Keratinocyte (primary cell): ENCODE results near the gene ADAMTS13. TPM values are rescaled to one million over a fixed set of nuclear protein-coding genes. Genes with fewer than 3 reads are reported as not detected.

ENCODE experiments used
- DNase-seq: peaks from one replicate; pipeline ENCODE4 v3.0.0-alpha.2; 2011; ENCODE audit warnings: low read depth, missing footprints, low spot score
- FAIRE-seq: peaks from 2 replicates; lab custom pipeline; 2011; peaks lifted over from hg19 to GRCh38; lab: Jason Lieb, UNC
- H2AFZ ChIP-seq: 2 replicates; pipeline ENCODE4 v1.6.0; 2012; ENCODE audit warnings: low read length, control low read depth, inconsistent platforms; ENCODE audit not compliant: control insufficient read depth
- H3K27ac ChIP-seq: 2 replicates; pipeline ENCODE4 v1.5.1; 2011; ENCODE audit warnings: low read length; ENCODE audit not compliant: control insufficient read depth, insufficient read depth
- H3K27me3 ChIP-seq: 3 replicates; pipeline ENCODE4 v1.6.0; 2011; ENCODE audit warnings: low read length; ENCODE audit not compliant: control insufficient read depth, insufficient read depth; ENCODE audit errors: extremely low read depth
- H3K36me3 ChIP-seq, 2 experiments: 2 replicates in 1 of 2; 3 replicates in 1 of 2; pipeline ENCODE4 v1.5.1; 2011; ENCODE audit warnings: low read length in 2 of 2, mild to moderate bottlenecking in 1 of 2; ENCODE audit not compliant: control insufficient read depth in 2 of 2, insufficient read depth in 2 of 2; ENCODE audit errors: extremely low read depth in 1 of 2
- H3K4me1 ChIP-seq: 3 replicates; pipeline ENCODE4 v1.5.1; 2011; ENCODE audit warnings: low read length; ENCODE audit not compliant: control insufficient read depth, insufficient read depth; ENCODE audit errors: extremely low read depth
- H3K4me2 ChIP-seq: 3 replicates; pipeline ENCODE4 v1.6.0; 2011; ENCODE audit warnings: low read depth, low read length; ENCODE audit not compliant: control insufficient read depth, insufficient read depth; ENCODE audit errors: extremely low read depth
- H3K4me3 ChIP-seq, 3 experiments: fragments of 200-600 bp in 1 of 3; sonication (generic) in 1 of 3; 2 replicates in 2 of 3; 3 replicates in 1 of 3; pipeline ENCODE4 v1.5.1; 2011 to 2016; ENCODE audit warnings: low read length in 3 of 3, mild to moderate bottlenecking in 3 of 3, control low read depth in 2 of 3, inconsistent platforms in 1 of 3, low read depth in 1 of 3, mixed read lengths in 1 of 3, mixed run types in 1 of 3, moderate library complexity in 1 of 3; ENCODE audit not compliant: control insufficient read depth in 2 of 3, insufficient read depth in 2 of 3; ENCODE audit errors: extremely low read depth in 1 of 3
- H3K79me2 ChIP-seq: 2 replicates; pipeline ENCODE4 v1.6.0; 2012; ENCODE audit warnings: low read length; ENCODE audit not compliant: control insufficient read depth, insufficient read depth
- H3K9ac ChIP-seq: 3 replicates; pipeline ENCODE4 v1.6.0; 2011; ENCODE audit warnings: low read length; ENCODE audit not compliant: control insufficient read depth, insufficient read depth; ENCODE audit errors: extremely low read depth
- H3K9me1 ChIP-seq: 3 replicates; pipeline ENCODE4 v1.6.0; 2011; ENCODE audit warnings: low read length; ENCODE audit not compliant: control insufficient read depth, insufficient read depth; ENCODE audit errors: extremely low read depth
- H3K9me3 ChIP-seq: 2 replicates; pipeline ENCODE4 v1.5.1; 2012; ENCODE audit warnings: low read depth, low read length; ENCODE audit not compliant: control insufficient read depth
- H4K20me1 ChIP-seq: 3 replicates; pipeline ENCODE4 v1.6.0; 2011; ENCODE audit warnings: low read length; ENCODE audit not compliant: control insufficient read depth, insufficient read depth; ENCODE audit errors: extremely low read depth
- EZH2 ChIP-seq: IDR thresholded peaks from one replicate; pipeline ENCODE4 v1.6.1; 2012; ENCODE audit warnings: inconsistent platforms, mild to moderate bottlenecking, low read length, moderate library complexity
- dilution Hi-C: fragments of 300-500 bp; cut with MboI; formaldehyde crosslinking; loops from one replicate; pipeline ENCODE4 v1.7.0; 2020; ENCODE audit warnings: low sequenced_read_pairs; ENCODE audit not compliant: extremely low pct_ligation_motif_present
- polyA plus RNA-seq, 5 experiments: library from polyadenylated mRNA; depleted of rRNA in 3 of 5; stranded (reverse) in 3 of 5; stranded (forward) in 1 of 5; unstranded in 1 of 5; fragments of >200 nt; gene quantifications; 1 replicate in 1 of 5; 2 replicates in 3 of 5; 3 replicates in 1 of 5; pipeline versions ENCODE4 v1.2.1 to v1.2.3, GENCODE V29; 2011 to 2012; ENCODE audit warnings: missing spikeins in 2 of 5, low read depth in 1 of 5, low replicate concordance in 1 of 5
- TF ChIP-seq, protein P1 (sequence below), 3 experiments: IDR thresholded peaks in 1 of 3; conservative IDR thresholded peaks in 1 of 3; optimal IDR thresholded peaks in 1 of 3; 2 replicates in 2 of 3; 3 replicates in 1 of 3; pipeline versions ENCODE3 to v1.5.1; 2011; ENCODE audit warnings: low read length in 3 of 3, mild to moderate bottlenecking in 3 of 3, moderate library complexity in 2 of 3, control low read depth in 1 of 3, inconsistent platforms in 1 of 3; ENCODE audit not compliant: insufficient read depth in 2 of 3; ENCODE audit errors: extremely low read depth in 1 of 3

ADAMTS13 gene
- polyA plus RNA-seq, 1 donor (not counting 4 experiments of a cell fraction or from before 2014, with no cell fraction given): 1.1 TPM

GRCh38 chr9:133443248-133443647 is 21.1 kb downstream of the ADAMTS13 start:
- Histone ChIP-seq H4K20me1 (no peaks in the 10 kb centered on the region), H3K36me3 (no peaks in the 10 kb centered on the region), H3K9me1 (no peaks in the 10 kb centered on the region), H3K9me3 (no peaks in the 10 kb centered on the region), H3K79me2 (no peaks in the 10 kb centered on the region), H3K4me1 (peaks cover 4% of the 10 kb centered on the region), H3K27ac (no peak overlapping the region), H3K27me3 (peaks cover 8% of the 10 kb centered on the region), H3K4me3 (no peak overlapping the region), H3K4me2 (no peak overlapping the region), H2AFZ (no peak overlapping the region), H3K9ac (no peak overlapping the region)
- FAIRE-seq (no peak), DNase-seq (no peak)
- no peak for TF ChIP-seq EZH2
- dilution Hi-C loops: no loop called here

- H3K9me1 ChIP-seq: no peaks in the 10 kb centered on the region
- dilution Hi-C loops: no loop called here
- peaks cover 14% of the 10 kb centered on the region for H3K27me3 ChIP-seq
These were observed 21.8 kb downstream of the ADAMTS13 start for GRCh38 chr9:133443982-133444381.

More at GRCh38 chr9:133443982-133444381, 21.8 kb downstream of the ADAMTS13 start:
- Histone ChIP-seq H3K9me3 (no peaks in the 10 kb centered on the region), H2AFZ (no peak overlapping the region), H3K4me2 (no peak overlapping the region), H3K9ac (no peak overlapping the region), H4K20me1 (no peaks in the 10 kb centered on the region), H3K36me3 (no peaks in the 10 kb centered on the region), H3K79me2 (no peaks in the 10 kb centered on the region), H3K27ac (no peak overlapping the region), H3K4me3 (no peak overlapping the region), H3K4me1 (peaks cover 4% of the 10 kb centered on the region)
- DNase-seq (no peak), FAIRE-seq (no peak)
- TF ChIP-seq, protein P1, sequence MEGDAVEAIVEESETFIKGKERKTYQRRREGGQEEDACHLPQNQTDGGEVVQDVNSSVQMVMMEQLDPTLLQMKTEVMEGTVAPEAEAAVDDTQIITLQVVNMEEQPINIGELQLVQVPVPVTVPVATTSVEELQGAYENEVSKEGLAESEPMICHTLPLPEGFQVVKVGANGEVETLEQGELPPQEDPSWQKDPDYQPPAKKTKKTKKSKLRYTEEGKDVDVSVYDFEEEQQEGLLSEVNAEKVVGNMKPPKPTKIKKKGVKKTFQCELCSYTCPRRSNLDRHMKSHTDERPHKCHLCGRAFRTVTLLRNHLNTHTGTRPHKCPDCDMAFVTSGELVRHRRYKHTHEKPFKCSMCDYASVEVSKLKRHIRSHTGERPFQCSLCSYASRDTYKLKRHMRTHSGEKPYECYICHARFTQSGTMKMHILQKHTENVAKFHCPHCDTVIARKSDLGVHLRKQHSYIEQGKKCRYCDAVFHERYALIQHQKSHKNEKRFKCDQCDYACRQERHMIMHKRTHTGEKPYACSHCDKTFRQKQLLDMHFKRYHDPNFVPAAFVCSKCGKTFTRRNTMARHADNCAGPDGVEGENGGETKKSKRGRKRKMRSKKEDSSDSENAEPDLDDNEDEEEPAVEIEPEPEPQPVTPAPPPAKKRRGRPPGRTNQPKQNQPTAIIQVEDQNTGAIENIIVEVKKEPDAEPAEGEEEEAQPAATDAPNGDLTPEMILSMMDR (optimal IDR thresholded peaks at IDR 0.05 in 1 of 3, IDR thresholded peaks at IDR 0.05 in 1 of 3, conservative IDR thresholded peaks at IDR 0.05 in 1 of 3; ENCODE audit: extremely low read depth in 1 of 3, insufficient read depth in 2 of 3, low read length in 3 of 3): no peak
- TF ChIP-seq EZH2: no peak
